Measurements from ENCODE around the gene LONP1.

- TF ChIP-seq CTCF (IDR thresholded peaks at IDR 0.05; ENCODE audit: low read length): no peak
- no peak for TF ChIP-seq EZH2phosphoT487 (IDR thresholded peaks at IDR 0.05; ENCODE audit: low read length)
- no peak for TF ChIP-seq EZH2 (optimal IDR thresholded peaks at IDR 0.05; ENCODE audit: low read depth, low read length)
These were observed 22.7 kb downstream of the LONP1 start for GRCh38 chr19:5697022-5697889.
